HuH-7 (cell line): ENCODE results near the gene MYT1.

Source experiments
- DNase-seq: peaks from one replicate; pipeline ENCODE4 v3.0.0; 2011; ENCODE audit warnings: low spot score

Gene MYT1

DNA sequence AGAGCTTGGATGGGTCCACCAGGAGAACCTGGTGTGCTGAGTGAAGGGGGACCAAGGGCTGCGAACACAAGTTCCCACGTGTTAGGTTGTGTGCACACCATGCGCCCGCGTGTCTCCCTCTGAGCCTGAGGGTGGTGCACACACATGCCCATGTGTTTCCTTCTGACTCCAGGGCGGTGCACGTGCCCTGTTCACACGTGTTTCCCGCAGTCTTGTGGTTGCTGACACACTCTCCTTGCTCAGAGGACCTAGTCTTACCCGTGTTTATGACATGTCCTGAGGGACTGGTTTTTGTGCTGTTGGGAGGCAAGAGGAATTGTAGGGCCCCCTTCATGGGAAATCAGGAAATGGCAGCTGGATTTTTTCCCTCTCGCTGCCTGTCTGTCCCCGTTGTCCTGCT, 55.0 kb downstream of the MYT1 start:
- no peak for DNase-seq

DNA sequence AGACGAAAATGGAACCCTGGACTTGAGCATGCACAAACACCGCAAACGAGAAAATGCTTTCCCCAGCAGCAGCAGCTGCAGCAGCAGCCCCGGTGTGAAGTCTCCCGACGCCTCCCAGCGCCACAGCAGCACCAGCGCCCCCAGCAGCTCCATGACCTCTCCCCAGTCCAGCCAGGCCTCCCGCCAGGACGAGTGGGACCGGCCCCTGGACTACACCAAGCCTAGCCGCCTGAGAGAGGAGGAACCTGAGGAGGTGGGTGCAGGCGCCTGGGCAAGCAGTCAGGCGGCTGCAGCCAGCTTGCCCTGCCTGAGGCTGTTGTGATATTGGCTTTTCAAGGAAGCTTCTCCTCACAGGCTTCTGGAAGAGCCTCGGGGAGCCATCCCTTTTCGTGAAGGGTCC, 55.5 kb downstream of the MYT1 start:
- DNase-seq = no peak

DNA sequence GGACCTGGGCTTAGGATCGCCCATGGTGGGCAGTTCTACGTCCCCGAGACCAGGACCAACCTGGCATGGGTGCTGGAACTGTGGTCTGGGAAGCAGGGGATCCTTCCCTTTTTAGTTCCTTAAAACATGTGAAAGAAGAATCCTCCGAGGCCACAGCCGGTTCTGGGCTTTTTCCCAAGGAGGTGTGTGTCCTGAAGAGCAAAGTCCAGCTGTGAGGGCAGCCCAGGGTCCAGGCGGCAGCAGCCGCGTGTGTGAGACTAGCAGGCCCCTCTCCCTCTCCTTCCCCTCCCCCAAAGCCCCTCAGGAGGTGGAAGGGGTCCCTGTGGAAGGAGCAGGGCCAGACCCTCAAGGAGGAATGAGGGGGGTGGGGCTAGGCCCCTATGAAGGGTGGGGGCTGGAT, 56.2 kb downstream of the MYT1 start:
- no peak for DNase-seq

DNA sequence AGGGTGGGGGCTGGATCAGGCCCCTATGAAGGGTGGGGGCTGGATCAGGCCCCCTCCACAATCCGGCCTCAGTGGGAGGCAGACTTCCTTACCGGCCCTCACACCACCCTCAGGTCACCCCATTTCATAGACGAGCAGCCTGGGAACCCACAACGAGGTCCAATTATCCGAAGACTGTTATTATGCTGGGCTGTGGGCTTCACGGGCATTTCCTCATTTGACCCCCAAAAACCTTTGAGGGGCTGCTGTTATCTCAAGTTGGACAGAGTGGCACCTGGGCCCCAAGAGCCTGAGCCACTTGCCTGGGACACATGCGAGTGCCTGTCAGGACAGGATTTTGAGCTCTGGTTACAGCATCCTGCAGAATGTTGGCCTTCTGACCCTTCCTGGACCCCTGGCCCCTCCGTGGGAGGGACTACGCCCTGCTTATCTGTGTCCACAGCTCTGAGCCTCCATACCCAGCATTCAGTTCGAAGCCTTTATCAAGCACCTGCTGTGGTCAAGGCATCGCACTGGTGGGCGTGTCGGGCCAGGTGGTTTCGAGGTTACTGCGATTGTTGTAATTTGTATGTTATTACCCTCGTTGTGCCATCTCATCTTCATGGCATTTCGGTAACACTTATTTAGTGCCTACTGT, 56.8 kb downstream of the MYT1 start:
- no peak for DNase-seq

DNA sequence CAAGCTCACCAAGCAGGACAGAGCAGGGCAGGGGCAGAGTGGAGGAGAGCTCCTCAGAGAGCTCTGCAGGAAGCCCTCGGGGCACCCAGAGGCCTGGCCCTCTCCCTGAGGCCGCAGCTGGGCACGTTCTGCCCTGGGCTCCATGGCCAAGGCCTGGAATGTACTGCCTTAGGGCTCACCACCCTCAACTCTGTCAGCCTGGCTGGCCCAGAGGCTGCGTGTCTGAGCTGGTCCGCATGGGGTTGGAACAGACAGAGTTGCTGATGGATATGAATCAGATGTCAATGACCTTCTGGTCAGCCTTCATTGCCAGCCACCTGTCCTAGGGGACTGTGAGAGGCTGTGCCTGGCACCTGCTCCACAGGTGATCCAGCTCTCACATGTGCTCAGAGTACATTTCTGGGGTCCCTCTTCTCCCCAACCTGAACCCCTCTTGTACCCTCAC, 58.1 kb downstream of the MYT1 start:
- no peak for DNase-seq

DNA sequence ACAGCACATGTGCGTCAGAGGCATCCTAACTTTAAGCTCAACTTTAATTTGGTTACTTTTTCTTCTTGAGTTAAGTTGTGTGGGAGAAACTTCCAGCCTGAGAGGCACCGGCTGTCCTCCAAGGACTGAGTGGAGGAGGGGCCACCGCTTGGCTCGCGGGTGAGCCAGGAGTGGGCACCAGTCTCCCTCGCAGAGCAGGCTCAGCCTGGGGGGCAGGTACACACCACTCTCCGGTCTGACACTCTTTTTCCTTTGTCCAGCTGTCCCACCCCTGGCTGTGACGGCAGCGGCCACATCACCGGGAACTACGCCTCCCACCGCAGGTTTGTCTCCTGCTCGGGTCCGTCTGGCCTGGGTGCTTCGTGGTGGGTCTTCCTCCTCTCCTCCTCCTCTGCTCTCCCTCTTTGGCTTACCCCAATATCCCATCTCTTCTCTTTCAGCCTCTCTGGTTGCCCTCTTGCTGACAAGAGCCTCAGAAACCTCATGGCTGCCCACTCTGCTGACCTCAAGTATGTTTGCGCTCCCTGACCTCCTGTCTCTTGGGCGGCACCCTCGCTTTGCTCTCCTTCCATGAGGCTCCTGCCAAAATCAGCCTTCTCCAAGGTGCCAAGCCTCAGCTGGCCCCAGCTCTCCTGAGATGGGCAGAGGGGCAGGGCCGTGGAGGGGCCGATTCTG, 58.7 kb downstream of the MYT1 start:
- DNase-seq = no peak

DNA sequence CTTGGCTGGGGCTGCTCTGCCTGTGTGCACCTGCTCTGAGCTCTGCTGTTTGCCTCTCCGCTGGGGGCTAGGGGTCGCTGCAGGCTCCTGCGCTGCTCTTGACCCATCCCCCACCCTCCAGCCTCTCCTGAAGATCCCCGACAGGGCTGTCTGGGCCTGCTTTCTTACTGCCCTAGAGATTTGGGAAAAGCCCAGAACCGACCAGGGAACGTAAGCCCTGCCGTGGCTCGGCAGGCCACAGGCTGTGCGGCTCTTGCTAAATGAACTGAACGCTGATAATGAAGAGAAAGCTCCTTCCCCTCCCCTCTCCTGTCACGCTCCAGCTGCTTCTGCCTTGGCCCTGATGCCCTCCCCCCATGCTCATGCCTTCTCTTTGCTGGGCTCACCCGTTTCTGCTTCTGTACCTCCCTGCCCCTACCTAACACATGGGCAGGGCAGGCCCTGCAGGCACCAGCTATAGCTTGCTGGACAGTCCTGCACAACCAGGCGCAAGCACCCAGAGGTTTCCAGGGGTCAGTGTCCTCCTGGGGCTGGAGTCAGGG, 59.3 kb downstream of the MYT1 start:
- DNase-seq = peak; percentile 82

DNA sequence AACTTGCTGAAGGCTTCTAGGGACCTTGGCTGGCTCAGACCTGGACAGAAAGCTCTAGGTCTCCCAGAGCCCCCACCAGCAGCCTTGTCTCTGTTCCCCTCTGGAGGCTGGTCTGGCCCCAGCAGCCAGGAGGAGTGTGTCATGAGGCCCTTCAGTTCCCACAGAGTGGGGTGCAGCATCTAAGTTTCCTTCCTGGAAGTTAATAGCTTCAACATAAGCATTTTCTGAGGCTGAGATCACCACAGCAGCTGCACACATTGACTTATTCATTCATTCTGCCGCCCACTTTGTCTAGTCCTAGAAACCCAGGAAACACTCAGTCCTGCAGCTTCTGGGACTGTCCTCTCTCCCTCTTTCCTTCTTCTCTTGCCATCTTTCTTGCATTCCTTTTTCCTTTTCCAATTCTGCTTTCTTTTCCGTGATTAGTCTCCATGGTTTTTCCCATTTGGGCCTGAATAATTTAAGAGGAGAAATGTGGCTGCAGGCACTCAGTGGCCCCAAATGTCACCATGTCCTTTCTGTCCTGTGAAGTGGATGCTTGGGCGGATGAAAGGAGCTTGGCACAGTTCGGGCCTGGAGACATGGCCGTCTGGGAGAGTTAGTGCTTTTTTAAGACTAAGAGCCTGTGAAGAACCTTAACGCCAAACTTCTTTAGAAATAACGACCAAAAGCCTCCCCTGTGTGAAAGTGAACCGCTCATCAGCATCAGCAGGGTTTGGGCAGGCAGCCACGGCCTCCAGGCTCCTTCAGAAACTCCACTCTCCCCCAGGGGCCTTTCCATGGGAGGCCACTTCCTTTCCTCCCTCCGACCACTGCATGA, 60.3 kb downstream of the MYT1 start:
- DNase-seq = no peak

DNA sequence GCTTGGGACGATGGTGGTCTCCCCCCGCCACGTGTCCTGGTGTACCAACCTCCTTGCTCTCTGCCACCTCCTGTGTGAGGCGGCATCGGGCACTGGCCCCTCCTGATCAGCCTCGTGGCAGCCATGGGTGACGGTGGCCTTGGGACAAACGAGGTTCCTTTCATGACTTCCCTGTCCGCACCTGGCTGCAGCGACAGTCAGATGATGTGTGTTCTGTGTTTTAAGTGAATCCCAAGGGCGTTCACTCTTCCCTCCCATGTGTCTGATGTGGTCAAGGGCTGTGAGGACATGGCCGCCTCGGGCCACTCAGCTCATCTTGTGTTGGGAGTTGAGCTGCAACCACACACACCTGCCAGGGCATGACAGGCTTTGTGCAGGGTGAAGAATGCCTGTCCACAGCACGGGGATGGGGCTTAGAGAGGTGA, 60.9 kb downstream of the MYT1 start:
- no peak for DNase-seq

DNA sequence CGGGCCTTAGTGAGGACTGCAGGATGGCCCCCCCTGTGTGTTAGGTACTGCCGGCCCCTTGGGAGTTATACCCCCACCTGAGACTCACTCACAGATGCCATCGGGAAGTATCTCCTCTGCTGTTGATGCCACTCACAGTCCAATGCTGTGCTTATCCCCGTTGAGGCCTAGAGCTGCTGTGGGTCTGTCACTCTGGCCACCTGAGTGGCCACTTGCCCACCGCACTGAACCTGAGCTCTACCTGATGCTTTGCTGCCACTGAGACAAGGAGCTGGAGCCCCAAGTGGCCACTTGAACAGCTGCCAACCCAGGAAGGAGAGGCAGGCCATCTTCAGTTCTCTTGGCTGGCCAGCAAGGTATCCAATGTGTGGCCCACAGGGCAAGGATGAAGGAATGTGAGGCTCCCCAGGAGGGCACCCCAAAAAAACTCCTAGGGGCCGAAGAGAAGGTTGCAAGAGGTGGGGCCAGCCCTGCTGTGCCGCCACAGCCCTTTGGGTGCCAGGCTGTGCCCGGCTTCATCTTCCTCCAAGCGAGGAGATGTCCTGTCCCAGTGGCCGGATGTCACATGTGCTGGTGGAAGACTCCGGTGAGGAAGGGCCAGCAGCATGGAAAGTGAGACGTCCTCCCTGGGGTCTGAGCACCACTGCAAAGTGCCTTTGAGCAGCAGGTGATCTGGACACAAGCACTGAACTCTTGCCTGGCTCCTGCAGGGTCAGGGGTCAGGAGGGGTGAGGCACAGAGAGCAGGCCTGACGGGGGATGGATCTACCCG, 61.8 kb downstream of the MYT1 start:
- DNase-seq = no peak

DNA sequence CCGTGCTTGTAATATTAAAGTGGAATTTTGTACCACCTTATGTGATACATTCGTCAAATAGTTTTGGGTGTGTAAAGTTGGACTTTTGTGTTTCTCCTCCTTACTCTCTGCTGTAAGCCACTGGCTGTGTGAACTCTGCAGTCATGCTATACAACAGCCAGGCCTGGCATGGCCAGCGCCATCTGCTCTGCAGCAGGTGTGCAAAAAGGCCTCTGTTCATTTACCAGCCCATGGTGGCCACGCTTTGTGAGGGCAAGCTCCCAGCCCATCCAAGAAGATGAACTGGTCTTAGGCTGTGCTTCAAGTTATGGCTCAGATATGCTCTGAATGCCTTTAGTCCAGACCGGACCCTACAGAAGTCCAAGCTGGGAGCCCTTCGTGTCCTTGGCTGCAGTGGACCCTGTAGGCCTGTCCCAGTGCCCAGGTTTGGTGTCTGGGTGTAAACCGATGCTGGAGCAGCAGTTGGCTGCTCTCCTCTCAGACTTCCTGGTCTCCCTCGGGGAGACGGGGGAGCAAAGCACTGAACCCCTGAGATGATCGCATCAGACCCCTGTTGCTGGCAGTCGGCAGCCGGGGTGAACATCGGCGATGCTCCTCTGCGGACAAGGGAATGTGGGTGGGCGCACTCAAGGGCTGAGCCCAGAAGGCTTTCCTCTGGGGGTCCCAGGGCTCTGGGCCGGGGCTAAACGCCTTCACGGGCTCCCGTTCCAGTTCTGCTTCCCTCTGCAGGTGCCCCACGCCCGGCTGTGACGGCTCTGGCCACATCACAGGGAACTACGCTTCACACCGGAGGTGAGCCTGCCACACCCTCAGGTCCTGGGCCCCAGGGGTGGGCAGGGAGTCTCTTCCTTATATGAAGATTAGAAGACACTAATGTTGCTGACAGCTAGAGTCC, 62.7 kb downstream of the MYT1 start:
- DNase-seq = no peak

DNA sequence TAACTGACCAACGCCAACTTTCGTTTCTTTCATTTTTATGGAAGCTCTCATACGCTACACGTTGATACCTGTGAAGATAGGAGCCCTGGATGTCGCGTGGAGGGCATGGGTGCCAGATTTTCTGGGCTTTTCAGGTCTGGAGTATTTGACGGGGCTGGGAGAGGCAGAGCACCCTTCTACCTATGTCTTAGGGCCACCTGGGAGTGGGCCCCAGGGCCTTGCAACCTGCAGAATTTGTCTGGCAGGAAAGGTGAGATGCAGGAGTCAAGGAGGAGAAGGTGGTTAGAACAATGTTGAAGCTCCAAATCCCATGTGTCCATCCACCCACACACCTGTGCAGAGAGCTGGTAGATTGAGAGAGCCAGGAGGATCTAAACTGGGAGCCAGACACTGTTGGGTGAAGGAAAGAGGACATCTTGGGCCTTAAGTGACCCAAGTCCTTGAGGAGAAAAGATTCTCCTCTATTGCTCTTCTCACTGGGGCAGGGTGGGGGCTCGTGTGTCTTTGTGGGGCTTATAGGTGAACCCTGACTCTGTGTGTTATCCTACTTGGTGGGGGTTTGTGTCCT, 63.9 kb downstream of the MYT1 start:
- DNase-seq = no peak

DNA sequence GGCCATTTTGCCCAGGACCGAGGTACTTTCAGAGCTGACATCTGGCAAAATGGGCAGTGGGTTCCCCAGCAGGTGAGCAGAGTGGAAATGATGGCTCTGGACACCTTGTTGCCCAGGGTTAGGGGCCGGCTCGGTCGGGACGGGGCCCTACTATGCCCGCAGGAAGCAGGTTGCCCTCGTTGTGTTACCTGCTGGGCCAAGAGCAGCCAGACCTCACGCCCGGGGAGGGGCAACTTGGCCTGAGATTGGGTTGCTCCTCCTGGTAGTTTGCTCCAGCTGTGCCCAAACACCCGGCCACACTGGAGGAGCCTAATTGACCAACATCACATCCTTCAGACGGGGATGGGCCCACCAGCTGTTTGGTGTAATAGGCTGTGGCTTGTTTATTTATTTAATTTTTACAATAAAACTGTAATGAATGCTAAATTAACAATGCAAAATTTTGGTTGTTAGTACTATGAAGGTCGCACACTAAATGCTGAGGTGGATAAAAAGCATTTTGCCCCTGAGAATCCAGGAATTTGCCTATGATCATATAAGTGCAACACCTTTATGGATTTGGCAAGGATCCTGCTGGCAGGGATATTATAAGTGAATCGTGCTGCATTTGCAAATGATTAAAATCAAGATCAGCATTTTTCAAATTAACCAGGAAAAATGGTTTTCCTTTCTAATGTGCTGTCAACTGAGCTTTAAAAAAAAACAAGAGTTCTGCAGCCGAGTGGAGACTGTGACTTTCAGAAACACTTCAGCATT, 64.7 kb downstream of the MYT1 start:
- no peak for DNase-seq

DNA sequence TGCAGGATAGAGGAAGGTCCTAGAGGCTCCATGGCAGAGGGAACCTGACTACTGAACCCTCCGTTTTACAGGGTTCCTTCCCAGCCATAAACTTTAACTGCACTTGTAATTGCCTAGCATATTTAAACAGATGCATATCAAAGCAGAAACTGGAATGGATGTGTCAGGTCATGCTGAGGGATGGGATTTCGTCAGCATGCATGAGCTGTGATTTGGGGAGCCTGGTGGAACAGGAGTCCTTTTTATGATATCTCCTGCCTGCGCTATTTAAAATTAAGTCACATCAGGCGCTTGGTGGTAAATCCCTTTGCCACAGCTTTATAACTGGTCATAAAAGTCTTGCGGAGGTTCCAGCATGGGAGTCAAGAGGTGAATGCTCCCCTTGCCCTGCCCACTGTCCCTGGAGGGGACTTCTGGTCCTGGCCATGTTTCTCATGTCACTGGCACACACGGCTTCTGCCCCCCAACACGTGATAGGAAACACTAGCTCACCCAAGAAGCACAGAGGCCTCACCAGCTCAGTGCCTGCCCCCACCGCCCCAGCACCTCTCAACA, 65.3 kb downstream of the MYT1 start:
- no peak for DNase-seq

DNA sequence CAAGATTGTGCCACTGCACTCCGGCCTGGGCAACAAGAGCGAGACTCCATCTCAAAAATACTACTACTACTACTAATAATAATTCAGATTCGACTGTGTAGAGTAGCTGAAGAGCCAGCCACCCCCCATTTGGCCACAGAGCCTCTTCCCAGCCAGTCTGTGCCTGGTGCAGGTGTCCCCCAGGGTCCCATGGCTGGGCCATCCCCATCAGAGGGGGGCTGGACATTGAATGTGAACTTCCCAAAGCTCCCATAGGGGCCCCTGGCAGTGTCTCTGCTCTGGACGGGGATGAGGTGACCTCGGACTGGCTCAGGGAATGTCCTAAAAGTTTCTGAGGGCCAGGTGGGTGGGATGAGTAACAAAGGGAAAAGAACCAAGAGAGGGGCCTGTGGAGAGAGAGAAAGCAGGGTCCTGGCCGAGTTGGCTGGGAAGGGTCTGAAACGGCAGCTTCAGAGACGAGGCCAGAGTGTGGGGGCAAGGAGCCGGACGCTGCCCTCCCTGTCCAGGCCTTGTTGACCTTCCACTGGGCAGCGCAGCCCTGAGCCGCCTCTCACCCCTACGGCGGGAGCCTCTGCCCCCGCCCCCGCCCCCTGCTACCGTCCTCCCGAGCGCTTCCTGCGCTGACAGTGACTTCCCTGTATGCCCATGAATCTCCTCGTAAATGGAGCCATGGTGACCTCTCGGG, 66.4 kb downstream of the MYT1 start:
- no peak for DNase-seq

DNA sequence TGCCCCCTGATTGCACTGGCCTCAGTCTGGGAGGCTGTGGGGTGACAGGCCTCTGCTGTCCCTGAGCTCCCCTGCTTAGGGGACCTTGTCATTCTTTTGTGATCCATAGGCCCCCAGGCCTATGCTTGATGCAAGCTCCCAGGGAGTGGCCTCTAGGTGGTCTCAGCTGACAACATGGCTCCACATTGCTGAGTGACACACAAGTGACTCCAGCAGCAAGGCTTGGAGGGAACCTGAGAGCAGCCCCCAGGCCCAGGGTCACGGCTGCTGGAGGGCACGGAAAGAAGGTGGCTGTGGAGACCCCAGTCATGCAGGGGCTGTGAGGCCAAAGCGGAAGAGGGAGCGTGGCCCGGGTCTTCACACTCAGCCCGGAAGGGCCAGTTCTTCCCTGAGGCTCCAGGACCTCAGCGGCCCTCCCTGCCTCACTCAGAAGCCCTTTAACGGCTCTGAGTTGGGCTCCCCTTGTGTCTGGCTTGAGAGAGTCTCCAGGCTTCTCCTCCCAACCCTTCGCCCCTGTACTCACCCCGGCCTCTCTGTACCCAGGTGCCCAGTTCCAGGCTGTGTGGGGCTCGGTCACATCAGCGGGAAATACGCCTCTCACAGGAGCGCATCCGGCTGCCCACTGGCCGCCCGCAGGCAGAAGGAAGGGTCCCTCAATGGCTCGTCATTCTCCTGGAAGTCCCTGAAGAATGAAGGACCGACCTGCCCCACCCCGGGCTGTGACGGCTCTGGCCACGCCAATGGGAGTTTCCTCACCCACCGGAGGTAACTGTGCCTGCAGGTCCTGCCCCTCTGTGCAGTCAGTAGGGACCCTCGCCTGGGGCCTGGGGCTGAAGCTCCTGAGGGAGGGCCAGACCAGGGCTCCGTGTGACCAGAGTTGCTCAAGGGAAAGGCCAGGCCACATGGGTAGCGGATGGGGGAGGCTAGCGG, 67.6 kb downstream of the MYT1 start:
- no peak for DNase-seq

DNA sequence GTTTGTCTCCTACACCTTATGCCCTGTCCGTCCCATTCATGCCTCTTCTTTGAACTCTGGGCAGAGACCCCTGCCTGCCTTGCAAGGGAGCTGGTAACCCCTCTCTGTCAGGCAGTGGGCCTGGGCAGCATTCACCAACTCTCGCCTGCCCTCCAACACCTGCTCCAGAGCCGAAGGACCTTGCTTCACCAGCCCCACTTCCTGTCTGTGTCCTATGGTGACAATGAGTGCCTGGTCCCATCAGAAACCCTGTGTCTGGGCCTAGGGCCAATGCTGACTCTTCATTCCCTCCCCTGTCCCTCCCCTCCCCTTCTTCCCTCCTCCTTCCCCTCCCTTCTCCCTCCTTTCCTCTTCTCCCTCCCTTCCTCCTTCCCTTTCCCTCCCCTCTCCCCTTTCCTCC, 68.5 kb downstream of the MYT1 start:
- no peak for DNase-seq

DNA sequence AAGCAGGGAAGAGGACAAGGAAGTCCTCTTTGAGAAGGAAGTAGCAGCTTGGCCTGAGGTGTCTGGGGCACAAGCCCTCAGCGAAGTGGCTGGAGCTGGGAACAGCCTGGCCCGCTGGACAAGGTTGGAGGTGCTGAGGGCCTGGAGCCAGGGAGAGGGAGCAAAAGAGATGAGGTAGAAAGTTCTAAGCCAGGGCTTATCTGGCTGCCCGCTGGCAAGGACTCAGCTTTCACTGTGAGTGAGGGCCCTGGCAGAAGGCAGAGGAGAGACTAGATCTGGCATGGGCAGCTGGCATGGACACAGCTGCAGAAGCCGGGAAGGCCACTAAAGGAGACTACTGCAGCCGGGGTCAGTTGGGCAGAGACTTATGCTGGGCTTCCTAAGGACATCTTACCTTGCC, 69.5 kb downstream of the MYT1 start:
- DNase-seq = no peak
